ENCODE results near the gene FAM221B.

The FAM221B gene

GRCh38 chr9:35818341-35818740, 10.2 kb downstream of the FAM221B start:
- TF ChIP-seq CTCF (IDR thresholded peaks at IDR 0.05; ENCODE audit: low read depth, low read length): no peak
- DNase-seq (ENCODE audit: extremely low read depth, low read depth): no peak

- no peak for DNase-seq (ENCODE audit: extremely low read depth, low read depth)
- TF ChIP-seq CTCF (IDR thresholded peaks at IDR 0.05; ENCODE audit: low read depth, low read length): no peak; the same call in 1 of the 2 replicates
These were observed 11.8 kb downstream of the FAM221B start for GRCh38 chr9:35816708-35817107.

DNA sequence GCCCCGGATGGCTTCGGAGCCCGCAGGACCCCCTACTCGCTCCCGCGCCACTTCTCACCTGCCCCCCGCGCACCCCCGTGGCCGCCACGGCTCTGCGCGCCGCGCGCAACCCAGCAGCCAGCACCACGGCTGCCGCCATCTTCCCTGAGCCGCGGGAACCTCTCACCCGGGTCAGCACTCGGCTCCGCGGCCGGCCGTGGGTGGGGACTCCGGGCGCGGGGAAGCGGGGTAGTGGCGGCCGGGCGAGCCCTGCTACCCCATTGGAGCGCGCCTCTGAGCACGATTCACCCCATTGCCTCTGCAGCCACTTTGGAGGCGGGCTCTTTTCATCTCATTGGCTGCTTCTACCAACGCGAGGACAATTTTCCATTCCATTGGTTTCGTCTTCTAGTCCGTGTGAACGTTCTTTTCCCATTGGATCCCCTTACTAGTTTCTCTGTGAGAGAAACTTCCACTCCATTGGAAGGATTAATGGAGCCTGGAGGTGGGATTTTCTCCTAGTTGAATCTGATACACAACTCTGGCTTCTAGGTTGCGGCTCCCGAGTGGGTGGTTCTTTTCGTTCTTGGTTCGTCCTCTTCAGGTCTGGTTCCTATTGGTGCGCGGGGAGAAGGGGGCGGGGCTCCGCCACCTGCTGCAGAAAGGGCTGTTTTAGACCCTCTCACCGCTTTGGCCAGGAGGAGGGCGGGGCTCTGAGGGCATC, 13.5 kb downstream of the FAM221B start, which contains the start of gene HINT2:
Gene HINT2 (minus strand): TSS at position 202 of the 703 bp plus-strand sequence. CDS start 63 bp downstream, at position 139.
- no peak for TF ChIP-seq CTCF (IDR thresholded peaks at IDR 0.05; ENCODE audit: low read depth, low read length)
- DNase-seq (ENCODE audit: extremely low read depth, low read depth): peak; percentile 97

DNA sequence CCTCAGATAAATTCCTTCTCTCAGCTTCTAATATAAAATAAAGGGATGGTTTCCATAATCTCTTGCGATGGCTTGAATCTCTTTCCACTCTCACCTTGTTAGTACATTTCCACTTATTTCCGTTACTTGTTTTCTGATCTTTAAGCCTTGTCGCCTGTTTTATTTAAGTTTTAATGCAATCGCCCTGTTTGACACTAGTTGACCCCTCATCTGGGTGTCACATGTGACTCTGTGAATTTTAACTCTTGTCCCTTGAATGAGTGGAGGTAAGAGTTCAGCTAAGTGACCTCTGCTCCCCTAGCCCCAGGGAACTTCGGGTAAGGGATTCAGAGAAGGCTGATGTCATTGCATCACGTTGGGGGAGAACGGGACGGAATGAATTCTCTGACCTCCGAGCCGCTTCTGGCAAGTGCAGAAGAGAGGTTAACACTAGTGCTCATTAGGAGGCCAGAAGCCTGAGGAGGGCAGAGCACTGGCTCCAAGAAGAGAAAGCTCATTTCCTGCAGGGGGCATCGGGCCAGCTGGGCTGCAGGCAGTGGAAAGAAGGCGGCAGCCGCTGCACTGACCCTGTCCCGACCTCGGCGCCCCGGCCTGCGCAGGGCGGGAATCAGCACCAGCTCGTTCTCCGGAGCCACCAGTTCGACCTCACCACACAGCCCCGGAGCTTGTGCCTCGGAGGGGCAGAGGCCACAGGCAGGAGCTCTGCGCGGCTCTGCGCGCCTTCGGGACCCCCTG, 14.3 kb downstream of the FAM221B start:
- peak; percentile 52 for TF ChIP-seq CTCF (IDR thresholded peaks at IDR 0.05; ENCODE audit: low read depth, low read length)
- no peak for DNase-seq (ENCODE audit: extremely low read depth, low read depth)

GRCh38 chr9:35813434-35814105, 15.0 kb downstream of the FAM221B start:
- DNase-seq (ENCODE audit: extremely low read depth, low read depth): no peak
- peak; percentile 17 for TF ChIP-seq CTCF (IDR thresholded peaks at IDR 0.05; ENCODE audit: low read depth, low read length)

DNA sequence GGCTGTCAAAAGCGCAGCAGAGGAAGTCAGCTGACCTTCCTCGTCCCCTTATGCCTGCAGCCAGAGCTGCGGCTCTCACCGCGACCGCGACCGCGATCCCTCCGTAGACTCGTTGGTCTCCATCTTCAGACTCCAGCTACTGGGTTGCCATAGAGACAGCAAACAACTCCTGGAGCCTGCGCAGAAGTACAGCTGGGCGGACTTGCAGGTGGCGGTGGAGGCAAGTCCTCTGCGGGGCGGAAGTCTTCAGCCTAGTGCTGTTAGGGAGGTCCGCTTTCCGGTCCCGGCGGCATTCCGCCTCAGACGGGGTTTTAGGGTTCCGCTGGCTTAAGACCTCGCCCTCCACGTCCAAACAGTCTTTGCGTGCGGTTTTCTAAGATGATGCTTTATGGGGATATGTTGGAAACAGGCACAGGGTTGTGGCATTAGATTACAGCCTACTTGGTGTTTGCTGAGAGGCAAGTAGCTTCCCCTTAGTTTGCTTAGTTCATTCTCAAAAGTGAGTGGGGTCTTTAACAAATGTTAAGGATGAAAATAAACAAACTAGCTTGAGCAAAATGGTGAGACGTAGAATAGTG, 16.4 kb downstream of the FAM221B start, which contains the start of gene SPAG8:
Gene SPAG8 (minus strand): TSS at position 238 of the 578 bp plus-strand sequence. CDS start 115 bp downstream, at position 123.
- no peak for TF ChIP-seq CTCF (IDR thresholded peaks at IDR 0.05; ENCODE audit: low read depth, low read length)
- peak; percentile 89 for DNase-seq (ENCODE audit: extremely low read depth, low read depth)

All from AG09319 (cell line).